GM23338 (cell line): Measurements from ENCODE around the gene HTN3. TPM values are rescaled to one million over a fixed set of nuclear protein-coding genes. Genes with fewer than 3 reads are reported as not detected.

ENCODE experiments used
- ATAC-seq: fragments of 200-7000 bp; cut with Tn5 transposase; 3 replicates; pipeline ENCODE4 v1.9.1; 2020
- DNase-seq: peaks from one replicate; pipeline ENCODE4 v3.0.0-alpha.2; 2015; ENCODE audit warnings: low spot score
- H2AFZ ChIP-seq: fragments of 200-600 bp; sonication (generic); 2 replicates; pipeline ENCODE4 v1.8.0; 2016; ENCODE audit warnings: antibody characterized with exemption, mild to moderate bottlenecking, moderate library complexity
- H3F3A ChIP-seq: fragments of 200-600 bp; sonication (generic); replicated peaks from 2 replicates; pipeline ENCODE4 v1.8.0; 2017; ENCODE audit warnings: antibody characterized with exemption, mixed run types, low read depth
- H3K27ac ChIP-seq: fragments of 200-600 bp; sonication (generic); 2 replicates; pipeline ENCODE4 v1.6.1; 2016; ENCODE audit warnings: low read depth
- H3K27me3 ChIP-seq: fragments of 200-600 bp; sonication (generic); 2 replicates; pipeline ENCODE4 v1.8.0; 2016; ENCODE audit warnings: mild to moderate bottlenecking, mixed run types, moderate library complexity; ENCODE audit not compliant: insufficient read depth
- H3K36me3 ChIP-seq: fragments of 200-600 bp; sonication (generic); 2 replicates; pipeline ENCODE4 v1.8.0; 2016; ENCODE audit warnings: mild to moderate bottlenecking; ENCODE audit not compliant: insufficient read depth
- H3K4me1 ChIP-seq: fragments of 200-600 bp; sonication (generic); 2 replicates; pipeline ENCODE4 v1.8.0; 2016; ENCODE audit warnings: mild to moderate bottlenecking, moderate library complexity; ENCODE audit not compliant: insufficient read depth
- H3K4me2 ChIP-seq: fragments of 200-600 bp; sonication (generic); 2 replicates; pipeline ENCODE4 v1.7.1; 2017; ENCODE audit warnings: mixed run types
- H3K4me3 ChIP-seq: fragments of 200-600 bp; sonication (generic); 2 replicates; pipeline ENCODE4 v1.6.1; 2016; ENCODE audit warnings: mixed run types
- H3K79me2 ChIP-seq: fragments of 200-600 bp; sonication (generic); replicated peaks from 2 replicates; pipeline ENCODE4 v1.8.0; 2017; ENCODE audit warnings: mild to moderate bottlenecking; ENCODE audit not compliant: insufficient read depth
- H3K9me2 ChIP-seq: fragments of 200-600 bp; sonication (generic); 2 replicates; pipeline ENCODE4 v1.8.0; 2017; ENCODE audit not compliant: insufficient read depth
- H4K20me1 ChIP-seq: fragments of 200-600 bp; sonication (generic); replicated peaks from 2 replicates; pipeline ENCODE4 v1.8.0; 2017; ENCODE audit warnings: mild to moderate bottlenecking; ENCODE audit not compliant: insufficient read depth
- H3K27ac Mint-ChIP-seq: 2 replicates; pipeline ENCODE4 v1.8.0; 2020; ENCODE audit warnings: inconsistent platforms, mild to moderate bottlenecking, moderate library complexity, mixed read lengths
- H3K27me3 Mint-ChIP-seq: 3 replicates; pipeline ENCODE4 v1.8.0; 2022; ENCODE audit warnings: low read depth, mild to moderate bottlenecking, moderate library complexity, mixed read lengths, inconsistent platforms; ENCODE audit not compliant: insufficient read depth, poor library complexity
- H3K36me3 Mint-ChIP-seq: 3 replicates; pipeline ENCODE4 v1.8.0; 2021; ENCODE audit warnings: low read depth, mild to moderate bottlenecking, inconsistent platforms, moderate library complexity, mixed read lengths
- H3K4me1 Mint-ChIP-seq: 3 replicates; pipeline ENCODE4 v1.8.0; 2020; ENCODE audit warnings: mild to moderate bottlenecking, inconsistent platforms, mixed read lengths
- H3K4me3 Mint-ChIP-seq: 3 replicates; pipeline ENCODE4 v1.8.0; 2021; ENCODE audit warnings: moderate library complexity, mild to moderate bottlenecking, inconsistent platforms, mixed read lengths
- H3K9me3 Mint-ChIP-seq: 3 replicates; pipeline ENCODE4 v1.8.0; 2020; ENCODE audit warnings: moderate library complexity, mild to moderate bottlenecking, inconsistent platforms, mixed read lengths
- ETS1 ChIP-seq: IDR thresholded peaks from 2 replicates; pipeline ENCODE4 v1.6.1; 2016; ENCODE audit warnings: antibody characterized with exemption
- EZH2phosphoT487 ChIP-seq: fragments of 200-600 bp; sonication (generic); IDR thresholded peaks from one replicate; pipeline ENCODE4 v1.8.1; 2018; ENCODE audit warnings: antibody characterized with exemption; ENCODE audit not compliant: unreplicated experiment
- JUNB ChIP-seq: IDR thresholded peaks from one replicate; pipeline ENCODE4 v1.6.1; 2016; ENCODE audit warnings: antibody characterized with exemption; ENCODE audit not compliant: unreplicated experiment
- REST ChIP-seq: IDR thresholded peaks from one replicate; pipeline ENCODE4 v1.6.1; 2018; ENCODE audit warnings: antibody characterized with exemption; ENCODE audit not compliant: unreplicated experiment
- ZNF114 ChIP-seq: fragments of 250-450 bp; sonication (Bioruptor Pico); IDR thresholded peaks from 2 replicates; pipeline ENCODE4 v1.5.0; 2020; ENCODE audit warnings: mild to moderate bottlenecking, moderate library complexity
- ZNF331 ChIP-seq: fragments of 250-450 bp; sonication (Bioruptor Pico); IDR thresholded peaks from 2 replicates; pipeline ENCODE4 v1.5.0; 2020; ENCODE audit warnings: low read depth, mild to moderate bottlenecking, moderate library complexity
- polyA plus RNA-seq: library from polyadenylated mRNA; unstranded; fragments of >200 nt; fragmentation: Nextera tagmentation; extraction: Ambion mirVana; gene quantifications from 2 replicates; pipeline ENCODE4 v1.2.1, GENCODE V29; 2016
- total RNA-seq: library from RNA; depleted of rRNA; stranded (reverse); fragments of >200 nt; shearing (Covaris generic); gene quantifications from 2 replicates; pipeline ENCODE4 v1.2.3, GENCODE V29; 2014; rRNA removed
- TF ChIP-seq, protein P1 (sequence below), 2 experiments: fragments of 200-600 bp in 1 of 2; sonication (generic) in 1 of 2; conservative IDR thresholded peaks; 2 replicates each; pipeline versions ENCODE4 v1.5.1 to v1.6.1; 2016 to 2017; ENCODE audit warnings: antibody characterized with exemption in 2 of 2, low read depth in 2 of 2, mild to moderate bottlenecking in 2 of 2, moderate library complexity in 1 of 2

Gene HTN3
- total and polyA plus RNA-seq, 2 experiments from 2014 or later = not detected

DNA sequence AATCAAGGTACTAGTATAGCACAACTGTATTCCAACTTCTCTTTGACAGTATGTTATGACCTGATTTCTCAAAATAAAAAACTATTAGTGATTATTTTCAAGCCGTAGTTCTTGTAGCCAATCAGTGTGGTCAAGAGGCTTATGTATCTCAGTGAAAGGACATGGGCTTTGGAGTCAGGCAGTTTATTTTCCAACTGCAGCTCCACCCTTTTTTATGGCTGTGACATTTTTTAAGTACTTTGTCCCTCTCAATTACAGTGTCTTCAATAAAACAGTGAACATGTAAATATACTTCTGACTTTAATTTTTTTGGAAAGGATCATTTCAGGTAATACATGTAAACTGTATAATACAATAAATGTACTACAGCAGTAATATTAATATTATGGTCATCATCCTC lies 51.9 kb downstream of the HTN3 start:
- Histone ChIP-seq H3K4me2 (no peak overlapping the region), H3K4me1 (no peaks in the 10 kb centered on the region), H3K9me2 (no peaks in the 10 kb centered on the region), H3K36me3 (peaks cover 6% of the 10 kb centered on the region; the same call in 1 of the 2 replicates), H2AFZ (no peak overlapping the region), H3F3A (no peaks in the 10 kb centered on the region), H4K20me1 (0 out of 2 replicates have a peak, but pooled peaks cover 2% of the 10 kb centered on the region), H3K27me3 (no peaks in the 10 kb centered on the region), H3K4me3 (no peak overlapping the region), H3K27ac (no peak overlapping the region), H3K79me2 (no peaks in the 10 kb centered on the region)
- DNase-seq = no peak
- H3K4me1 Mint-ChIP-seq = no peaks in the 10 kb centered on the region
- peaks cover 10% of the 10 kb centered on the region; the same call in 2 of the 3 replicates for H3K36me3 Mint-ChIP-seq
- H3K27ac Mint-ChIP-seq = no peak overlapping the region
- no peaks in the 10 kb centered on the region for H3K27me3 Mint-ChIP-seq
- no peak for TF ChIP-seq ZNF114
- TF ChIP-seq ZNF331 (CRISPR knock-in tag) = no peak
- TF ChIP-seq EZH2phosphoT487 = no peak
- no peak for TF ChIP-seq ETS1
- TF ChIP-seq, protein P1, sequence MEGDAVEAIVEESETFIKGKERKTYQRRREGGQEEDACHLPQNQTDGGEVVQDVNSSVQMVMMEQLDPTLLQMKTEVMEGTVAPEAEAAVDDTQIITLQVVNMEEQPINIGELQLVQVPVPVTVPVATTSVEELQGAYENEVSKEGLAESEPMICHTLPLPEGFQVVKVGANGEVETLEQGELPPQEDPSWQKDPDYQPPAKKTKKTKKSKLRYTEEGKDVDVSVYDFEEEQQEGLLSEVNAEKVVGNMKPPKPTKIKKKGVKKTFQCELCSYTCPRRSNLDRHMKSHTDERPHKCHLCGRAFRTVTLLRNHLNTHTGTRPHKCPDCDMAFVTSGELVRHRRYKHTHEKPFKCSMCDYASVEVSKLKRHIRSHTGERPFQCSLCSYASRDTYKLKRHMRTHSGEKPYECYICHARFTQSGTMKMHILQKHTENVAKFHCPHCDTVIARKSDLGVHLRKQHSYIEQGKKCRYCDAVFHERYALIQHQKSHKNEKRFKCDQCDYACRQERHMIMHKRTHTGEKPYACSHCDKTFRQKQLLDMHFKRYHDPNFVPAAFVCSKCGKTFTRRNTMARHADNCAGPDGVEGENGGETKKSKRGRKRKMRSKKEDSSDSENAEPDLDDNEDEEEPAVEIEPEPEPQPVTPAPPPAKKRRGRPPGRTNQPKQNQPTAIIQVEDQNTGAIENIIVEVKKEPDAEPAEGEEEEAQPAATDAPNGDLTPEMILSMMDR (conservative IDR thresholded peaks at IDR 0.05; ENCODE audit: low read depth in 2 of 2) = no peak
- TF ChIP-seq JUNB = no peak
- TF ChIP-seq REST = no peak
- H3K9me3 Mint-ChIP-seq = peaks cover 14% of the 10 kb centered on the region
- H3K4me3 Mint-ChIP-seq = no peak overlapping the region
- no peak for ATAC-seq

Other genes starting within 250 kb of the HTN3 start
- gene SULT1E1, start 168.3 kb upstream of the HTN3 start, total RNA-seq = 0.12 TPM in 1 of 2 replicates, not detected in the other
- gene SULT1E1, start 168.3 kb upstream of the HTN3 start, polyA plus RNA-seq = not detected in 2 replicates
- gene CSN1S1, start 97.4 kb upstream of the HTN3 start, total RNA-seq = not detected in 2 replicates
- 0.21 TPM in 1 of 2 replicates, not detected in the other for gene CSN1S1, start 97.4 kb upstream of the HTN3 start, polyA plus RNA-seq
- not detected in 2 replicates for gene CSN2, start 62.7 kb upstream of the HTN3 start, total RNA-seq
- gene CSN2, start 62.7 kb upstream of the HTN3 start, polyA plus RNA-seq = not detected in 2 replicates
- not detected in 2 replicates for gene STATH, start 32.5 kb upstream of the HTN3 start, total RNA-seq
- not detected in 2 replicates for gene STATH, start 32.5 kb upstream of the HTN3 start, polyA plus RNA-seq
- not detected in 2 replicates for gene HTN1, start 22.0 kb downstream of the HTN3 start, total RNA-seq
- gene HTN1, start 22.0 kb downstream of the HTN3 start, polyA plus RNA-seq = not detected in 2 replicates
- gene PRR27, start 125.8 kb downstream of the HTN3 start, total RNA-seq = not detected in 2 replicates
- gene PRR27, start 125.8 kb downstream of the HTN3 start, polyA plus RNA-seq = not detected in 2 replicates
- not detected in 2 replicates for gene ODAM, start 167.3 kb downstream of the HTN3 start, total RNA-seq
- gene ODAM, start 167.3 kb downstream of the HTN3 start, polyA plus RNA-seq = not detected in 2 replicates
- not detected in 2 replicates for gene FDCSP, start 197.7 kb downstream of the HTN3 start, total RNA-seq
- not detected in 2 replicates for gene FDCSP, start 197.7 kb downstream of the HTN3 start, polyA plus RNA-seq
- not detected in 2 replicates for gene CSN3, start 214.1 kb downstream of the HTN3 start, total RNA-seq
- gene CSN3, start 214.1 kb downstream of the HTN3 start, polyA plus RNA-seq = not detected in 2 replicates